GM23338 (cell line): ENCODE measurements around the gene AZU1. TPM values are rescaled to one million over a fixed set of nuclear protein-coding genes. Genes with fewer than 3 reads are reported as not detected.
"Not testable (repeated sequence)": the region's sequence is repeated elsewhere in the genome, so short reads cannot be mapped to it uniquely, and the experiment has no call there.

Experiments used
- ATAC-seq: fragments of 200-7000 bp; cut with Tn5 transposase; 3 replicates; pipeline ENCODE4 v1.9.1; 2020
- DNase-seq: peaks from one replicate; pipeline ENCODE4 v3.0.0-alpha.2; 2015; ENCODE audit warnings: low spot score
- H2AFZ ChIP-seq: fragments of 200-600 bp; sonication (generic); 2 replicates; pipeline ENCODE4 v1.8.0; 2016; ENCODE audit warnings: antibody characterized with exemption, mild to moderate bottlenecking, moderate library complexity
- H3F3A ChIP-seq: fragments of 200-600 bp; sonication (generic); replicated peaks from 2 replicates; pipeline ENCODE4 v1.8.0; 2017; ENCODE audit warnings: antibody characterized with exemption, mixed run types, low read depth
- H3K27ac ChIP-seq: fragments of 200-600 bp; sonication (generic); 2 replicates; pipeline ENCODE4 v1.6.1; 2016; ENCODE audit warnings: low read depth
- H3K27me3 ChIP-seq: fragments of 200-600 bp; sonication (generic); 2 replicates; pipeline ENCODE4 v1.8.0; 2016; ENCODE audit warnings: mild to moderate bottlenecking, mixed run types, moderate library complexity; ENCODE audit not compliant: insufficient read depth
- H3K36me3 ChIP-seq: fragments of 200-600 bp; sonication (generic); 2 replicates; pipeline ENCODE4 v1.8.0; 2016; ENCODE audit warnings: mild to moderate bottlenecking; ENCODE audit not compliant: insufficient read depth
- H3K4me1 ChIP-seq: fragments of 200-600 bp; sonication (generic); 2 replicates; pipeline ENCODE4 v1.8.0; 2016; ENCODE audit warnings: mild to moderate bottlenecking, moderate library complexity; ENCODE audit not compliant: insufficient read depth
- H3K4me2 ChIP-seq: fragments of 200-600 bp; sonication (generic); 2 replicates; pipeline ENCODE4 v1.7.1; 2017; ENCODE audit warnings: mixed run types
- H3K4me3 ChIP-seq: fragments of 200-600 bp; sonication (generic); 2 replicates; pipeline ENCODE4 v1.6.1; 2016; ENCODE audit warnings: mixed run types
- H3K79me2 ChIP-seq: fragments of 200-600 bp; sonication (generic); replicated peaks from 2 replicates; pipeline ENCODE4 v1.8.0; 2017; ENCODE audit warnings: mild to moderate bottlenecking; ENCODE audit not compliant: insufficient read depth
- H3K9me2 ChIP-seq: fragments of 200-600 bp; sonication (generic); 2 replicates; pipeline ENCODE4 v1.8.0; 2017; ENCODE audit not compliant: insufficient read depth
- H4K20me1 ChIP-seq: fragments of 200-600 bp; sonication (generic); replicated peaks from 2 replicates; pipeline ENCODE4 v1.8.0; 2017; ENCODE audit warnings: mild to moderate bottlenecking; ENCODE audit not compliant: insufficient read depth
- H3K27ac Mint-ChIP-seq: 2 replicates; pipeline ENCODE4 v1.8.0; 2020; ENCODE audit warnings: inconsistent platforms, mild to moderate bottlenecking, moderate library complexity, mixed read lengths
- H3K27me3 Mint-ChIP-seq: 3 replicates; pipeline ENCODE4 v1.8.0; 2022; ENCODE audit warnings: low read depth, mild to moderate bottlenecking, moderate library complexity, mixed read lengths, inconsistent platforms; ENCODE audit not compliant: insufficient read depth, poor library complexity
- H3K36me3 Mint-ChIP-seq: 3 replicates; pipeline ENCODE4 v1.8.0; 2021; ENCODE audit warnings: low read depth, mild to moderate bottlenecking, inconsistent platforms, moderate library complexity, mixed read lengths
- H3K4me1 Mint-ChIP-seq: 3 replicates; pipeline ENCODE4 v1.8.0; 2020; ENCODE audit warnings: mild to moderate bottlenecking, inconsistent platforms, mixed read lengths
- H3K4me3 Mint-ChIP-seq: 3 replicates; pipeline ENCODE4 v1.8.0; 2021; ENCODE audit warnings: moderate library complexity, mild to moderate bottlenecking, inconsistent platforms, mixed read lengths
- H3K9me3 Mint-ChIP-seq: 3 replicates; pipeline ENCODE4 v1.8.0; 2020; ENCODE audit warnings: moderate library complexity, mild to moderate bottlenecking, inconsistent platforms, mixed read lengths
- POLR2AphosphoS5 ChIP-seq: IDR thresholded peaks from 2 replicates; pipeline ENCODE4 v1.6.1; 2016; ENCODE audit warnings: antibody characterized with exemption, low read depth
- polyA plus RNA-seq: library from polyadenylated mRNA; unstranded; fragments of >200 nt; fragmentation: Nextera tagmentation; extraction: Ambion mirVana; gene quantifications from 2 replicates; pipeline ENCODE4 v1.2.1, GENCODE V29; 2016
- total RNA-seq: library from RNA; depleted of rRNA; stranded (reverse); fragments of >200 nt; shearing (Covaris generic); gene quantifications from 2 replicates; pipeline ENCODE4 v1.2.3, GENCODE V29; 2014
- TF ChIP-seq, protein P1 (sequence below): fragments of 250-450 bp; sonication (Bioruptor Pico); IDR thresholded peaks from 2 replicates; pipeline ENCODE4 v1.5.0; 2020; ENCODE audit warnings: mild to moderate bottlenecking, moderate library complexity

Gene AZU1
- total and polyA plus RNA-seq, 2 experiments from 2014 or later = 0.78 to 1.4 TPM

DNA sequence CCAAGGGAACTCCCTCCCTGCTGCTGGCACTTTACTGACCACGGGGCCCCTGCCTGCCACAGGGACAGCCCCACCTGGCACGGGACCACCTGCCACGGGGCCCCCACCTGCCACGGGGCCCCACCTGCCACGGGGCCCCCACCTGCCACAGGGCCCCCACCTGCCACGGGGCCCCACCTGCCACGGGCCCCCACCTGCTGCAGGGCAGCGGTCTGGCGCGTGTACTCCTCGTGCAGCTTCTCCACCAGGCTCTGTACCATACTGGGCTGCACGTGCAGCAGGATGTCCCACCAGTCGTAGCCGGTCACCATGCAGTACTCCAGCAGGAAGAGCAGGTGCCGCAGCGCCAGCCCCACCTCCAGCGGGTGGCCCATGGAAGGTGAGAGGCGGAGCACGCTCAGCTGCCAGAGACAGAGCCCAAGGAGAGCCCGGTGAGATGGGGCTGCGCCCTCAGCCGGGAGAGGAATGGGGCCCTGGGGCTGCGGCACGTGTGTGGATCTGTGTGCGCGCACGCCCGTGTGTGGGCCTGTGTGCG is 49.2 kb downstream of the AZU1 start (continued):
- TF ChIP-seq, protein P1, sequence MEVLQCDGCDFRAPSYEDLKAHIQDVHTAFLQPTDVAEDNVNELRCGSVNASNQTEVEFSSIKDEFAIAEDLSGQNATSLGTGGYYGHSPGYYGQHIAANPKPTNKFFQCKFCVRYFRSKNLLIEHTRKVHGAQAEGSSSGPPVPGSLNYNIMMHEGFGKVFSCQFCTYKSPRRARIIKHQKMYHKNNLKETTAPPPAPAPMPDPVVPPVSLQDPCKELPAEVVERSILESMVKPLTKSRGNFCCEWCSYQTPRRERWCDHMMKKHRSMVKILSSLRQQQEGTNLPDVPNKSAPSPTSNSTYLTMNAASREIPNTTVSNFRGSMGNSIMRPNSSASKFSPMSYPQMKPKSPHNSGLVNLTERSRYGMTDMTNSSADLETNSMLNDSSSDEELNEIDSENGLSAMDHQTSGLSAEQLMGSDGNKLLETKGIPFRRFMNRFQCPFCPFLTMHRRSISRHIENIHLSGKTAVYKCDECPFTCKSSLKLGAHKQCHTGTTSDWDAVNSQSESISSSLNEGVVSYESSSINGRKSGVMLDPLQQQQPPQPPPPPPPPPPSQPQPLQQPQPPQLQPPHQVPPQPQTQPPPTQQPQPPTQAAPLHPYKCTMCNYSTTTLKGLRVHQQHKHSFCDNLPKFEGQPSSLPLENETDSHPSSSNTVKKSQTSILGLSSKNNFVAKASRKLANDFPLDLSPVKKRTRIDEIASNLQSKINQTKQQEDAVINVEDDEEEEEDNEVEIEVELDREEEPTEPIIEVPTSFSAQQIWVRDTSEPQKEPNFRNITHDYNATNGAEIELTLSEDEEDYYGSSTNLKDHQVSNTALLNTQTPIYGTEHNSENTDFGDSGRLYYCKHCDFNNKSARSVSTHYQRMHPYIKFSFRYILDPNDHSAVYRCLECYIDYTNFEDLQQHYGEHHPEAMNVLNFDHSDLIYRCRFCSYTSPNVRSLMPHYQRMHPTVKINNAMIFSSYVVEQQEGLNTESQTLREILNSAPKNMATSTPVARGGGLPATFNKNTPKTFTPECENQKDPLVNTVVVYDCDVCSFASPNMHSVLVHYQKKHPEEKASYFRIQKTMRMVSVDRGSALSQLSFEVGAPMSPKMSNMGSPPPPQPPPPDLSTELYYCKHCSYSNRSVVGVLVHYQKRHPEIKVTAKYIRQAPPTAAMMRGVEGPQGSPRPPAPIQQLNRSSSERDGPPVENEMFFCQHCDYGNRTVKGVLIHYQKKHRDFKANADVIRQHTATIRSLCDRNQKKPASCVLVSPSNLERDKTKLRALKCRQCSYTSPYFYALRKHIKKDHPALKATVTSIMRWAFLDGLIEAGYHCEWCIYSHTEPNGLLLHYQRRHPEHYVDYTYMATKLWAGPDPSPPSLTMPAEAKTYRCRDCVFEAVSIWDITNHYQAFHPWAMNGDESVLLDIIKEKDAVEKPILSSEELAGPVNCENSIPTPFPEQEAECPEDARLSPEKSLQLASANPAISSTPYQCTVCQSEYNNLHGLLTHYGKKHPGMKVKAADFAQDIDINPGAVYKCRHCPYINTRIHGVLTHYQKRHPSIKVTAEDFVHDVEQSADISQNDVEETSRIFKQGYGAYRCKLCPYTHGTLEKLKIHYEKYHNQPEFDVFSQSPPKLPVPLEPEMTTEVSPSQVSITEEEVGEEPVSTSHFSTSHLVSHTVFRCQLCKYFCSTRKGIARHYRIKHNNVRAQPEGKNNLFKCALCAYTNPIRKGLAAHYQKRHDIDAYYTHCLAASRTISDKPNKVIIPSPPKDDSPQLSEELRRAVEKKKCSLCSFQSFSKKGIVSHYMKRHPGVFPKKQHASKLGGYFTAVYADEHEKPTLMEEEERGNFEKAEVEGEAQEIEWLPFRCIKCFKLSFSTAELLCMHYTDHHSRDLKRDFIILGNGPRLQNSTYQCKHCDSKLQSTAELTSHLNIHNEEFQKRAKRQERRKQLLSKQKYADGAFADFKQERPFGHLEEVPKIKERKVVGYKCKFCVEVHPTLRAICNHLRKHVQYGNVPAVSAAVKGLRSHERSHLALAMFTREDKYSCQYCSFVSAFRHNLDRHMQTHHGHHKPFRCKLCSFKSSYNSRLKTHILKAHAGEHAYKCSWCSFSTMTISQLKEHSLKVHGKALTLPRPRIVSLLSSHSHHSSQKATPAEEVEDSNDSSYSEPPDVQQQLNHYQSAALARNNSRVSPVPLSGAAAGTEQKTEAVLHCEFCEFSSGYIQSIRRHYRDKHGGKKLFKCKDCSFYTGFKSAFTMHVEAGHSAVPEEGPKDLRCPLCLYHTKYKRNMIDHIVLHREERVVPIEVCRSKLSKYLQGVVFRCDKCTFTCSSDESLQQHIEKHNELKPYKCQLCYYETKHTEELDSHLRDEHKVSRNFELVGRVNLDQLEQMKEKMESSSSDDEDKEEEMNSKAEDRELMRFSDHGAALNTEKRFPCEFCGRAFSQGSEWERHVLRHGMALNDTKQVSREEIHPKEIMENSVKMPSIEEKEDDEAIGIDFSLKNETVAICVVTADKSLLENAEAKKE (CRISPR knock-in tag) = no peak
- TF ChIP-seq POLR2AphosphoS5 = no peak

DNA sequence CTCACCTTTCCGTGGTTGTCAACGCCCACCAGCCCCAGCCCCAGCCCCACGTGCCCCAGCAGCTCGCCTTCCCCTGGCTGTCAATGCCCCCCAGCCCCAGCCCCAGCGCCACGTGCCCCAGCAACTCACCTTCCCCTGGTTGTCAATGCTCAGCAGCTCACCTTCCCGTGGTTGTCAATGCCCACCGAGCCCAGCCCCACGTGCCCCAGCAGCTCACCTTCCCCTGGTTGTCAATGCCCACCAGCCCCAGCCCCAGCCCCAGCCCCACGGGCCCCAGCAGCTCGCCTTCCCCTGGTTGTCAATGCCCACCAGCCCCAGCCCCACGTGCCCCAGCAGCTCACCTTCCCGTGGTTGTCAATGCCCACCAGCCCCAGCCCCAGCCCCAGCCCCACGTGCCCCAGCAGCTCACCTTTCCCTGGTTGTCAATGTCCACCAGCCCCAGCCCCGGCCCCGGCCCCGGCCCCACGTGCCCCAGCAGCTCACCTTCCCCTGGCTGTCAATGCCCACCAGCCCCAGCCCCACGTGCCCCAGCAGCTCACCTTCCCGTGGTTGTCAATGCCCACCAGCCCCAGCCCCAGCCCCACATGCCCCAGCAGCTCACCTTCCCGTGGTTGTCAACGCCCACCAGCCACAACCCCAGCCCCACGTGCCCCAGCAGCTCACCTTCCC is 50.5 kb downstream of the AZU1 start:
- not testable (repeated sequence) for ATAC-seq, H3K9me3 Mint-ChIP-seq, H3K27ac ChIP-seq, H3K4me2 ChIP-seq, DNase-seq, H3K4me1 Mint-ChIP-seq, H4K20me1 ChIP-seq, H3K27me3 Mint-ChIP-seq, H3K27me3 ChIP-seq, H3K36me3 ChIP-seq, H3K27ac Mint-ChIP-seq, H3K4me3 Mint-ChIP-seq, H2AFZ ChIP-seq, H3K79me2 ChIP-seq, H3K4me1 ChIP-seq, H3F3A ChIP-seq, H3K4me3 ChIP-seq, H3K9me2 ChIP-seq
- peaks cover 39% of the 10 kb centered on the region; the same call in 2 of the 3 replicates for H3K36me3 Mint-ChIP-seq

DNA sequence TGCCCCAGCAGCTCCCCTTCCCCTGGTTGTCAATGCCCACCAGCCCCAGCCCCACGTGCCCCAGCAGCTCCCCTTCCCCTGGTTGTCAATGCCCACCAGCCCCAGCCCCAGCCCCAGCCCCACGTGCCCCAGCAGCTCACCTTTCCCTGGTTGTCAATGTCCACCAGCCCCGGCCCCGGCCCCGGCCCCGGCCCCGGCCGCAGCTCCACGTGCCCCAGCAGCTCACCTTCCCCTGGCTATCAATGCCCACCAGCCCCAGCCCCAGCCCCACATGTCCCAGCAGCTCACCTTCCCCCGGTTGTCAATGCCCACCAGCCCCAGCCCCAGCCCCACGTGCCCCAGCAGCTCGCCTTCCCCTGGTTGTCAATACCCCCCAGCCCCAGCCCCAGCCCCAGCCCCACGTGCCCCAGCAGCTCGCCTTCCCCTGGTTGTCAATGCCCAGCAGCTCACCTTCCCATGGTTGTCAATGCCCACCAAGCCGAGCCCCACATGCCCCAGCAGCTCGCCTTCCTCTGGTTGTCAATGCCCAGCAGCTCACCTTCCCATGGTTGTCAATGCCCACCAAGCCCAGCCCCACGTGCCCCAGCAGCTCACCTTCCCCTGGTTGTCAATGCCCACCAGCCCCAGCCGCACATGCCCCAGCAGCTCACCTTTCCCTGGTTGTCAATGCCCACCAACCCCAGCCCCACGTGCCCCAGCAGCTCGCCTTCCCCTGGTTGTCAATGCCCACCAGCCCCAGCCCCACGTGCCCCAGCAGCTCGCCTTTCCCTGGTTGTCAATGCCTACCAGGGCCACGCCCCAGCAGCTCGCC is 51.3 kb downstream of the AZU1 start:
- not testable (repeated sequence) for H3K79me2 ChIP-seq, H3K27me3 ChIP-seq, H3K27me3 Mint-ChIP-seq, DNase-seq, H3K9me2 ChIP-seq, H3K27ac Mint-ChIP-seq, H3F3A ChIP-seq, H3K9me3 Mint-ChIP-seq, H4K20me1 ChIP-seq, H3K4me2 ChIP-seq, H2AFZ ChIP-seq, H3K4me3 ChIP-seq, H3K36me3 ChIP-seq, H3K4me1 Mint-ChIP-seq, H3K4me3 Mint-ChIP-seq, H3K4me1 ChIP-seq, H3K27ac ChIP-seq, ATAC-seq
- peaks cover 39% of the 10 kb centered on the region; the same call in 2 of the 3 replicates for H3K36me3 Mint-ChIP-seq
